GM18861 (cell line): ENCODE data around the gene LMTK3.
"Not testable (repeated sequence)": the region's sequence is repeated elsewhere in the genome, so short reads cannot be mapped to it uniquely, and the experiment has no call there.

Source experiments
- ATAC-seq: cut with Tn5 transposase; IDR thresholded peaks from one replicate; pipeline ENCODE4 v1.9.1; 2021; ENCODE audit not compliant: unreplicated experiment

The LMTK3 gene

GRCh38 chr19:48487948-48488347, 23.7 kb downstream of the LMTK3 start:
- no peak for ATAC-seq

DNA sequence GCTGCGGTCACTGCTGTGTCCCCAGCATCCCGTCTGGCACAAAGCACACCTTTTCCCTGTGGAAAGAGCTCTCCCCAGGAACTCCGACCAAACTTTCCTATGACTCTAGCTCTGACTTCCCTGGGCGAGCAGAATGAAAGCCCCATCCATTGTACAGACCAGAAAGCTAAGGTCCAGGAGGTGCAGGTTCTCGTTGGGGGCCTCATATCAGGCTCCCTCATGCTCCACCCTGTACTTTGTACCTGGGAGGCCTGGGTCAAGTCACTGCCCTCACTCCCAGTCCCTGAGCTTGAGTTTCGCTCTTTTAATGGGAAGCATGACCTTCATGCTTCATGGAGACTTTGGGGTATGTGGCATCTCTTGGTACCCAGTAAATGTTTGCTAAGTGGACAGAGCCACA, 24.1 kb downstream of the LMTK3 start:
- no peak for ATAC-seq

DNA sequence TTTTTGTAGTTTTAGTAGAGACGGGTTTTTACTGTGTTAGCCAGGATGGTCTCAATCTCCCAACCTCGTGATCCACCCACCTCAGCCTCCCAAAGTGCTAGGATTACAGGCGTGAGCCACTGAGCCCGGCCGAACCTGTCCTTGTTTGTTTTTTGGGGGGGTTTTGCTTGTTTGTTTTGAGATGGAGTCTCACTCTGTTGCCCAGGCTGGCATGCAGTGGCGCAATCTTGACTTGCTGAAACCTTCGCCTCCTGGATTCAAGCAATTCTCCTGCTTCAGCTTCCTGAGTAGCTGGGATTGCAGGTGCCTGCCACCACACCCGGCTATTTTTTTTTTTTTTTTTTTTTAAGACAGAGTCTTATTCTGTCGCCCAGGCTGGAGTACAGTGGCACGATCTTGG, 24.9 kb downstream of the LMTK3 start:
- not testable (repeated sequence) for ATAC-seq

DNA sequence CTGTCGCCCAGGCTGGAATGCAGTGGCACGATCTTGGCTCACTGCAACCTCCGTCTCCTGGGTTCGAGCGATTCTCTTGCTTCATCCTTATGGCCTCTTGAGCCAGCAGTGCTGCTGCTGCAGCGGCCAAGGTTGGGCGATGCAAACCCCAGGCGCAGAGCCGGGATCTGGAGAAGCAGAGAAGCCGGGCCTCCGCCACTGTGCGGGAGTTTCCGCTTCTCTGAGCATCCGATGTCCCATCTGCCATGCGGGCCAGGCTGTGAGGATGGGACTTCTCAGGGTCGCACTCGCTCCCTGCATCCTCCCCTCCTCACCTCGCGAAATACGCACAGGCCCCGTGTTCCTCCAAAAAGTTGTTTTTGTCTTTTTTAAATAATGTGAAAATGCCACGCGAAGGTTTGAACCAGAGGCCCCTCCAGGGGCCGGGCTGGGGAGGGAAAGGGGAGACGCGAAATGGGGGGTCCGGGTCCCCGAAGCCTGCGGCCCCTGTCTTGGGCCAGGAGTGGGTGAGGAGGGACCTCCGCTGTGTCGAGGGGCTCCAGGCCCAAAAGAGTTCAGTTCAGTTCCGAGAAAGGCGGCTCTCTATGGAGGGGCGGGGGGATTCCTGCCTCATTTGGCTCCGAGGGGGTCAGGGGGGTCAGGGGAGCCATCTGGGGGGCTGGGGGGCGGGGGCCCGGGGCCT, 26.6 kb downstream of the LMTK3 start:
- ATAC-seq, result no peak

DNA sequence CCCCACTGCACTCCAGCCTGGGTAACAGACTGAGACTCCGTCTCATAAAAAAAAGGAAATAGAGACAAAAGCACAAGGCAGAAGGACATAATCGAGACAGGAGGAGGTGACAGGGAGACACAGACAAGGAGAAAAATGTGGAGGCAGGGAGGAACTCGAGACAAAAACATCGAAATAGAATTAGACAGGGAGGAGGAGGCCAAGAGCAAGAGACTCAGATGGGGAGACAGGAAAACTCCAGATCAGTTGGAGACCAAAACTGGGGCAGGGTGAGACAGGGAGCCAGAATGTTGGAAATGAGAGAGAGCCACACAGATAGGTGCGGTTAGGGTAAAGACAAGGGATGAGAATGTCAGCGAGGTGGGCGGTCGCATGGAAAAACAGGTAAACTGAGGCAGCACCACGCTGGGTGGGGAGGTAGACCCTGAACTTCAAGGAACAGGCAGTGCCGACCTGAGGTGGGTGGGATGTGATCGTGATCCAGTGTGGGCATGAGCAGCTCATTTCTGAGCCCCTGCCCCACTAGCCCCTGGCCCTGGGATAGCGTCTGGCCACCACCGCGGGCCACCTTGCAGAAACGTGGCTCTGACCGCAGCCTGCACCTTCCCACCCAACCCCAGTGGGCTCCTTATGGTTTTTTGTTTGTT, 27.3 kb downstream of the LMTK3 start:
- ATAC-seq, result no peak

- no peak for ATAC-seq
These were observed 28.3 kb downstream of the LMTK3 start for GRCh38 chr19:48483301-48483700.

DNA sequence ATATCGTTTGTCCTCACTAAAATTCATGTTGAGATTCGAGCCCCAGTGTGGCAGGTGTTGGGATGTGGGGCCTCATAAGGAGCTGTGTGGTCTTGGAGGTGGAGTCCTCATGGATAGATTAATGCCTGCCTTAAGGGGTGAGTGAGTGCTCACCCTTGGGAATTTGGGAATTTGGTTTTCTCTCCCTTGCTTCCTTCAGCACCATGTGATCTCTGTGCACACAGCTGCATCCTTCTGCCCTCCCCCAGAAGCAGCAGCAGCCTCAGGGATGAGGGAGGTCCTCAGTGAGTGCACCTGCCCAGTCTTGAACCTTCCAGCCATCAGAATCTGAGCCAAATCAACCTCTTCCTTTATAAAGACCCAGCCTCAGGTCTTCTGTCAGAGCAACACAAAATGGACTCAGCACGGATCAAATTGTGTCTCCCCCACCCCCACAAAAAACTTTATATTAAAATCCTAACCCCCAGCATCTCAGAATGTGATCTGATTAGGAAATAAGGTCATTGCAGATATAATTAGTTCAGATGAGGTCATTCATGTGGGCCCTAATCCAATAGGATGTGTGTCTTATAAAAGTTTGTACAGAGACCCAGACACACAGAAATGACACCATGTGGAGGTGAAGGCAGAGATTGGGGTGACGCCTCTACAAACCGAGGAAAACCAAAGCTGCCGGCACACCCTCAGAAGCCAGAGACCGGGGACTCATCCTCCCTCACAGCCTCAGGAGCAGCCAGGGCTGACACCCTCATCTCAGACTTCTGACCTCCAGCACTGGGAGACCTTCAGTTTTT, 29.6 kb downstream of the LMTK3 start:
- no peak for ATAC-seq

GRCh38 chr19:48480558-48481500, 30.8 kb downstream of the LMTK3 start:
- no peak for ATAC-seq

GRCh38 chr19:48480183-48480557, 31.5 kb downstream of the LMTK3 start:
- ATAC-seq, result no peak

- ATAC-seq, result no peak
These were observed 31.9 kb downstream of the LMTK3 start for GRCh38 chr19:48479686-48480085.

GRCh38 chr19:48478339-48479256, 33.0 kb downstream of the LMTK3 start:
- no peak for ATAC-seq

GRCh38 chr19:48477698-48478338, 33.8 kb downstream of the LMTK3 start:
- no peak for ATAC-seq

GRCh38 chr19:48477067-48477685, 34.5 kb downstream of the LMTK3 start:
- ATAC-seq, result no peak

- no peak for ATAC-seq
These were observed 35.5 kb downstream of the LMTK3 start for GRCh38 chr19:48476176-48476575.

- ATAC-seq, result no peak
These were observed 36.1 kb downstream of the LMTK3 start for GRCh38 chr19:48475369-48476068.

GRCh38 chr19:48474084-48474592, 37.5 kb downstream of the LMTK3 start:
- no peak for ATAC-seq

- ATAC-seq, result no peak
These were observed 38.3 kb downstream of the LMTK3 start for GRCh38 chr19:48473161-48473966.
